WTC11 (cell line): ENCODE measurements around the gene RPP21.

Experiments used
- AFF4 ChIP-seq: sonication (generic); formaldehyde crosslinking; IDR thresholded peaks from 2 replicates; pipeline ENCODE4 v1.8.1; 2023; ENCODE audit warnings: mild to moderate bottlenecking, missing genetic modification reagents, borderline replicate concordance
- ARID4B ChIP-seq: sonication (generic); formaldehyde crosslinking; IDR thresholded peaks from 2 replicates; pipeline ENCODE4 v1.8.0; 2023; ENCODE audit warnings: missing genetic modification reagents, mild to moderate bottlenecking, borderline replicate concordance
- CTCF ChIP-seq: fragments of 200-600 bp; IDR thresholded peaks from 2 replicates; pipeline ENCODE4 v1.8.0; 2022; ENCODE audit warnings: antibody characterized with exemption
- E2F5 ChIP-seq: sonication (generic); formaldehyde crosslinking; IDR thresholded peaks from 2 replicates; pipeline ENCODE4 v1.8.1; 2022; ENCODE audit warnings: mild to moderate bottlenecking, moderate library complexity, missing genetic modification reagents
- NR1H2 ChIP-seq: sonication (generic); formaldehyde crosslinking; IDR thresholded peaks from 2 replicates; pipeline ENCODE4 v1.9.0; 2021; ENCODE audit warnings: mild to moderate bottlenecking, moderate library complexity, missing genetic modification reagents
- PREB ChIP-seq: sonication (generic); formaldehyde crosslinking; IDR thresholded peaks from 2 replicates; pipeline ENCODE4 v1.8.1; 2022; ENCODE audit warnings: mild to moderate bottlenecking, missing genetic modification reagents, moderate library complexity, borderline replicate concordance
- ZBTB21 ChIP-seq: sonication (generic); formaldehyde crosslinking; IDR thresholded peaks from 2 replicates; pipeline ENCODE4 v1.8.1; 2023; ENCODE audit warnings: mild to moderate bottlenecking, missing genetic modification reagents, borderline replicate concordance
- ZNF138 ChIP-seq: sonication (generic); formaldehyde crosslinking; conservative IDR thresholded peaks from 2 replicates; pipeline ENCODE4 v1.8.1; 2022; ENCODE audit warnings: mild to moderate bottlenecking, moderate library complexity, missing genetic modification reagents

- TF ChIP-seq ZBTB21 (no peak), CTCF (no peak), E2F5 (CRISPR knock-in tag) (no peak), AFF4 (CRISPR knock-in tag) (no peak), ZNF138 (no peak), NR1H2 (CRISPR knock-in tag) (no peak), PREB (no peak), ARID4B (CRISPR knock-in tag) (no peak)
Observed at GRCh38 chr6:30325150-30325872, 19.6 kb upstream of the RPP21 start.
